Loucy (cell line): ENCODE measurements around the gene NDST4.

Experiments
- EZH2phosphoT487 ChIP-seq: fragments of 200-600 bp; IDR thresholded peaks from 2 replicates; pipeline ENCODE4 v1.6.1; 2018; ENCODE audit warnings: antibody characterized with exemption, mild to moderate bottlenecking, moderate library complexity, borderline replicate concordance
- TF ChIP-seq, protein P1 (sequence below): fragments of 200-600 bp; sonication (generic); conservative IDR thresholded peaks from 2 replicates; pipeline ENCODE4 v1.5.1; 2014; ENCODE audit warnings: mild to moderate bottlenecking, antibody characterized with exemption, low read length

DNA sequence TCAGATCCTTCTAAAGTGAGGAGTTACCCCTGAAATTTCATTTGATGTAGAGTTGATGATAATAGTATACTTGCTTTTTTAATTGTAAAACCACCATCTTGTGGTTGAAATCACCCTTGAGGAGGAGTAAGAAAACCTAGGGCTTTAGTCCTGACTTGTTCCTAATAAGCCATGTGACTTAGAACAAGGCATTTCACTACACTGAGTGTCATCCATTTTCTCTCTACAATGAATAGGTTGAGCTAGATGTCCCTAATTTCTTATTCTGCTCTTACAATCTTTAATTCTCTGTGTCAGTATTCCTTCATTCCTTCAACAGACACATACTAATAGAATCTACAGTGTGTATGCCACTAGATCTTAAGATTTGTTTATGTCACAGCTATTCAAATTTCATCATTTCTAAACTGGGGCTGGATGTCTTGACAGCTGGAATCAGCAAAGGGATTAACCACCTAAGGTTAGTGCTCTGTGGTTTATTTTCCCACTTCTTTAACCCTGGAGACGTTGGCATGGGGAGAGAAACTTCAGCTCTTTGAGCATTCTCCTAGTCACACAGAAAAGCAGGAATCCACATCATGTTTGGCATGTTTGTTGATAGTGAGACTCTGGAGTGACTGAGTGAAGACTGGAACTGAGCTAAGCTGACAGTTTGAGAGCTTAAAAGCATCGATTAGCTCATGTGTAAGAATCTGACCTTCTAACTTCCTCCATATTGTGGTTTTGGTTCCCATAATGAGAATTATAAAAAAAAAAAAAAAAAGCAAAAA, 246.3 kb downstream of the NDST4 start:
- TF ChIP-seq, protein P1, sequence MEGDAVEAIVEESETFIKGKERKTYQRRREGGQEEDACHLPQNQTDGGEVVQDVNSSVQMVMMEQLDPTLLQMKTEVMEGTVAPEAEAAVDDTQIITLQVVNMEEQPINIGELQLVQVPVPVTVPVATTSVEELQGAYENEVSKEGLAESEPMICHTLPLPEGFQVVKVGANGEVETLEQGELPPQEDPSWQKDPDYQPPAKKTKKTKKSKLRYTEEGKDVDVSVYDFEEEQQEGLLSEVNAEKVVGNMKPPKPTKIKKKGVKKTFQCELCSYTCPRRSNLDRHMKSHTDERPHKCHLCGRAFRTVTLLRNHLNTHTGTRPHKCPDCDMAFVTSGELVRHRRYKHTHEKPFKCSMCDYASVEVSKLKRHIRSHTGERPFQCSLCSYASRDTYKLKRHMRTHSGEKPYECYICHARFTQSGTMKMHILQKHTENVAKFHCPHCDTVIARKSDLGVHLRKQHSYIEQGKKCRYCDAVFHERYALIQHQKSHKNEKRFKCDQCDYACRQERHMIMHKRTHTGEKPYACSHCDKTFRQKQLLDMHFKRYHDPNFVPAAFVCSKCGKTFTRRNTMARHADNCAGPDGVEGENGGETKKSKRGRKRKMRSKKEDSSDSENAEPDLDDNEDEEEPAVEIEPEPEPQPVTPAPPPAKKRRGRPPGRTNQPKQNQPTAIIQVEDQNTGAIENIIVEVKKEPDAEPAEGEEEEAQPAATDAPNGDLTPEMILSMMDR, result no peak
- no peak for TF ChIP-seq EZH2phosphoT487
